Fibroblast of mammary gland (primary cell): ENCODE results near the gene HJV.
A peak's percentile ranks its signal among the peaks of the same experiment; 100 is the strongest.

Experiments used
- DNase-seq: peaks from one replicate; pipeline ENCODE4 v3.0.0-alpha.2; 2010; ENCODE audit warnings: low read depth
- H3K4me3 ChIP-seq: 2 replicates; pipeline ENCODE4 v1.5.1; 2011; ENCODE audit warnings: low read depth, mild to moderate bottlenecking, low read length, moderate library complexity; ENCODE audit not compliant: control insufficient read depth
- CTCF ChIP-seq: conservative IDR thresholded peaks from 2 replicates; pipeline ENCODE4 v1.5.1; 2011; ENCODE audit warnings: low read depth, low read length, inconsistent platforms; ENCODE audit not compliant: control insufficient read depth, insufficient read depth

HJV gene

GRCh38 chr1:146019231-146020057 lies 2.1 kb downstream of the HJV start:
- TF ChIP-seq CTCF = no peak
- H3K4me3 ChIP-seq = no peak overlapping the region
- DNase-seq = no peak

- no peak overlapping the region for H3K4me3 ChIP-seq
- peak; percentile 69 for DNase-seq
- no peak for TF ChIP-seq CTCF
Observed at GRCh38 chr1:146016891-146017290, 4.6 kb downstream of the HJV start.

- peak; percentile 40 for DNase-seq
- no peak for TF ChIP-seq CTCF
- H3K4me3 ChIP-seq = no peak overlapping the region
Observed at GRCh38 chr1:146013559-146013922, 8.0 kb downstream of the HJV start.

- TF ChIP-seq CTCF = peak; percentile 76
- no peak overlapping the region for H3K4me3 ChIP-seq
- peak; percentile 89 for DNase-seq
Observed at GRCh38 chr1:146012703-146013558, 8.6 kb downstream of the HJV start.

- DNase-seq = no peak
- H3K4me3 ChIP-seq = no peak overlapping the region
- no peak for TF ChIP-seq CTCF
Observed at GRCh38 chr1:146010126-146010738, 11.3 kb downstream of the HJV start.

- no peak for TF ChIP-seq CTCF
- no peak for DNase-seq
- H3K4me3 ChIP-seq = no peak overlapping the region
Observed at GRCh38 chr1:146007489-146008133, 13.9 kb downstream of the HJV start.
